ENCODE data around the gene HP. TPM values are rescaled to one million over a fixed set of nuclear protein-coding genes. Genes with fewer than 3 reads are reported as not detected.

Gene HP
- total and polyA plus RNA-seq, 3 donors from 2014 or later, result 0.25 to 35.1 TPM; not detected in 1

- H3K9me3 ChIP-seq, result no peaks in the 10 kb centered on the region
- peak overlapping the region; percentile 0 to 77 for H3K27ac ChIP-seq
- no peaks in the 10 kb centered on the region for H3K36me3 ChIP-seq (ENCODE audit: low read depth, missing control alignments)
- H3K4me3 ChIP-seq, result no peak overlapping the region
- no peaks in the 10 kb centered on the region for H3K27me3 ChIP-seq
- no peak for DNase-seq
- no peak for TF ChIP-seq POLR2A (IDR thresholded peaks at IDR 0.05)
- H3K4me1 ChIP-seq, result peaks cover 13% of the 10 kb centered on the region
- intact Hi-C loops (cut with DNase I; ENCODE audit: low total_unique reads), result no loop called here
- WGBS, 2 donors, result 29 to 31% methylated on average over 5 of the region's 5 CpGs
Observed at GRCh38 chr16:72013389-72013788, 40.9 kb upstream of the HP start.

DNA sequence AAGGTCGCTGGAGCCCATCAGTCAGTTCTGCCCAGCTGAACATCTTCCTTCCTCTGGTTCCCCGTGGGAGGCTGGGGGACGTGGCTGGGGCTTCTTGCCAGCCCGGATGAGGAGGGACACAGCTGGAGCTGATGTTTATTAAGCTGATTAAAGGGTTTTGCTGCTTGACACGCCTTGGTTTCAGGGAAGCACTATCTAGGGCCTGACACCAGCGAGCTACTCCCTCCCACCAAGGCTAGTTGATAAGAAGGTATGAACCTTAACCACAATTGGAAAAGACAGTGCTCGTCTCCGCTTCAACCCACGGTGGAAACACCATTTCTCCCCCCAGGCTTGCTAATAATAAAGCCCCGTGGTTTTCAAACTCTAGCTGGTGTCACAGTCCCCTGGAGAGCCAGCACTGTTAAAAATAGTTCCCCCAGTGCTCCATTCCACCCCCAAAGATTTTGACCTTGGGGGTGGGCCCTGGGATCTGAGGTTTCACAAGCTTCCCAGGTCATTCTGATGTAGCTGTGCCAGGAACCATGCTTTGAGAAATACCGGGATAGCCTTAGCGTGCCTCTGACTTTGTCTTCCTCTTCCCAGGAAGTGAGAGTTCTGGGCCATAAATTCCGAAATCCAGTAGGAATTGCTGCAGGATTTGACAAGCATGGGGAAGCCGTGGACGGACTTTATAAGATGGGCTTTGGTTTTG, 40.3 kb upstream of the HP start:
- 38 to 45% methylated on average over 13 to 15 of the region's 15 CpGs for WGBS, 2 donors
- Histone ChIP-seq H3K36me3 (ENCODE audit: low read depth, missing control alignments) (no peaks in the 10 kb centered on the region), H3K9me3 (no peaks in the 10 kb centered on the region), H3K4me3 (no peak overlapping the region), H3K4me1 (peaks cover 13% of the 10 kb centered on the region), H3K27ac (peak overlapping the region; percentile 0 to 77), H3K27me3 (no peaks in the 10 kb centered on the region)
- intact Hi-C loops (cut with DNase I; ENCODE audit: low total_unique reads), result no loop called here
- TF ChIP-seq POLR2A (IDR thresholded peaks at IDR 0.05) (no peak), CTCF (IDR thresholded peaks at IDR 0.05) (no peak)
- peak; percentile 38 for DNase-seq

DNA sequence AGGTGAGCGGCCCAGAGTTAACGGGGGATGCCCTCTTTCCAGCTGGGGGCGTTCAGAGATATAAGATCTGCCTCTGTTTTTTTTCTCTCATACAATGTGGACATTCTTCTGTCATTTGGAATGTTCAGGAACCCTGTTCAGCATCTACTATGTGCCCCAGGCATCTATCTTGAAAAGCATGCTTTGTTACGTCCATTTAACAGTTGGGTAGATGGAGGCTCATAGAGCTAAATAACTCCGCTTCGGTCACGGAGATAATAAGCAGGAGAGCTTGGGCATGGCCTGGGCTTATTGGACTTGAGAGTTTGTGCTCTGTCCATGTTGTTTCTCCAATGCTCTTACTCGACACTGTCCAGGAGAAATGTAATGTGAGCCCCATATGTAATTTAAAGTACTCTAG, 39.6 kb upstream of the HP start:
- intact Hi-C loops (cut with DNase I; ENCODE audit: low total_unique reads), result no loop called here
- no peak for DNase-seq
- Histone ChIP-seq H3K27ac (peak overlapping the region in 1 of 2 donors; percentile 77), H3K9me3 (no peaks in the 10 kb centered on the region), H3K27me3 (no peaks in the 10 kb centered on the region), H3K4me3 (no peak overlapping the region), H3K4me1 (peaks cover 13% of the 10 kb centered on the region), H3K36me3 (ENCODE audit: low read depth, missing control alignments) (no peaks in the 10 kb centered on the region)
- TF ChIP-seq CTCF (IDR thresholded peaks at IDR 0.05) (no peak), POLR2A (IDR thresholded peaks at IDR 0.05) (no peak)
- WGBS, 2 donors, result 83 to 91% methylated on average over 8 of the region's 8 CpGs

DNA sequence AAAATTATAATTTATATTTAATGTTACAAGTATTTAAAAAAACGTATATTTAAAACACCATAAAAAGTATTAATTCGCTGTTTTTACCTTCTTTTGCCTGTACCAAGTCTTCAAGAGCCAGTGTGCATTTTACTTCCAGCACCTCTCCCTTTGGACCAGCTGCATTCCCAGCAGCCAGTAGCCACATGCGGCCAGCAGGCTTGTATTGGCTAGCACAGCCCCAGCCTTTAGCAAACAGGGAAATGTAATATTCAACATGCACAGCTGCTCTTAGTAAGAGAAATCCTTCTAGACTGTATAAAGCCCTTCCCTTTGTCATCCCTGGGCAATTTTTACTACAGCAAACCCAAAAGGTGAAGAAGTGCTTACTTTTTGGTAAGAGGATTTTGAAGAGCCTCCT, 39.2 kb upstream of the HP start:
- Histone ChIP-seq H3K4me3 (no peak overlapping the region), H3K4me1 (peaks cover 13% of the 10 kb centered on the region), H3K9me3 (no peaks in the 10 kb centered on the region), H3K27me3 (no peaks in the 10 kb centered on the region), H3K36me3 (ENCODE audit: low read depth, missing control alignments) (no peaks in the 10 kb centered on the region), H3K27ac (no peak overlapping the region)
- intact Hi-C loops (cut with DNase I; ENCODE audit: low total_unique reads), result no loop called here
- WGBS, 2 donors, result 86 to 89% methylated on average over 3 of the region's 3 CpGs
- no peak for TF ChIP-seq POLR2A (IDR thresholded peaks at IDR 0.05)
- no peak for TF ChIP-seq CTCF (IDR thresholded peaks at IDR 0.05)
- DNase-seq, result no peak

DNA sequence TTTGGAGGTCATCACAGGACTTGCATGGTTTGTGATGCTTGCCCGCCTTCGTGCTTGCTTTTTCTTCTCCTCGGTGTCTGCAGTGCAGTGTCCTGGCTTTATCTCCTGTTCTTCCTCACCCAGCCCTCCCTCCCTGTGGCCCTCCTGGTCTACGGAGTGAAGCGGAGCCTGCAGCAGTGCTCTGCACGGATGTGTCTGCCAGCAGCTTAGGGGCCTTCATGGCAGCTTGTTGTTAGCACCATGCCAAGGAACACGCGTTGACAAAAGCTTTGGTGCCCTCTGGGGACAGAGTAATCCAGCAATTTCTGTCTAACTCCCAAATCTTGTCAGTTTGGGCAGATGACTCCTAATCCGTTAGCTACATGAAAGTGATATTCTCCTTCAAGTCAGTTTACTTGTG, 35.8 kb upstream of the HP start:
- 63 to 65% methylated on average over 9 of the region's 9 CpGs for WGBS, 2 donors
- Histone ChIP-seq H3K4me1 (peaks cover 8% of the 10 kb centered on the region), H3K27me3 (no peaks in the 10 kb centered on the region), H3K4me3 (no peak overlapping the region), H3K36me3 (ENCODE audit: low read depth, missing control alignments) (no peaks in the 10 kb centered on the region), H3K9me3 (no peaks in the 10 kb centered on the region), H3K27ac (peak overlapping the region; percentile 61)
- peak; percentile 65 for DNase-seq
- TF ChIP-seq CTCF (IDR thresholded peaks at IDR 0.05) (peak in 1 of 3 experiments; percentile 0), POLR2A (IDR thresholded peaks at IDR 0.05) (no peak)
- intact Hi-C loops (cut with DNase I; ENCODE audit: low total_unique reads), result no loop called here
